HEK293 (cell line): Measurements from ENCODE around the gene ARHGEF7.

Experiments
- GFI1B ChIP-seq: fragments of 450-650 bp; formaldehyde crosslinking; IDR thresholded peaks from 2 replicates; pipeline ENCODE4 v1.5.1; 2016; ENCODE audit warnings: missing biosample characterization, missing genetic modification characterization
- GLI4 ChIP-seq: fragments of 450-650 bp; formaldehyde crosslinking; IDR thresholded peaks from 2 replicates; pipeline ENCODE4 v1.5.1; 2016; ENCODE audit warnings: missing biosample characterization, missing genetic modification characterization
- GLIS1 ChIP-seq: fragments of 450-650 bp; formaldehyde crosslinking; IDR thresholded peaks from 2 replicates; pipeline ENCODE4 v1.5.1; 2016; ENCODE audit warnings: missing biosample characterization, missing genetic modification characterization
- HIC1 ChIP-seq: fragments of 450-650 bp; formaldehyde crosslinking; IDR thresholded peaks from 2 replicates; pipeline ENCODE4 v1.5.1; 2016; ENCODE audit warnings: missing biosample characterization, missing genetic modification characterization
- HOXD13 ChIP-seq: sonication (generic); formaldehyde crosslinking; IDR thresholded peaks from 2 replicates; pipeline ENCODE4 v1.8.0; 2022; ENCODE audit warnings: missing genetic modification reagents, borderline replicate concordance
- MZF1 ChIP-seq: fragments of 450-650 bp; formaldehyde crosslinking; IDR thresholded peaks from 2 replicates; pipeline ENCODE4 v1.5.1; 2017; ENCODE audit warnings: missing biosample characterization, missing genetic modification characterization, borderline replicate concordance
- PATZ1 ChIP-seq: fragments of 450-650 bp; formaldehyde crosslinking; IDR thresholded peaks from 2 replicates; pipeline ENCODE4 v1.5.1; 2016; ENCODE audit warnings: missing biosample characterization, missing genetic modification characterization
- RBAK ChIP-seq: fragments of 450-650 bp; formaldehyde crosslinking; IDR thresholded peaks from 2 replicates; pipeline ENCODE4 v1.5.1; 2016; ENCODE audit warnings: missing biosample characterization, missing genetic modification characterization
- SCRT2 ChIP-seq: fragments of 450-650 bp; formaldehyde crosslinking; IDR thresholded peaks from 2 replicates; pipeline ENCODE4 v1.5.1; 2016; ENCODE audit warnings: missing biosample characterization, missing genetic modification characterization
- SP2 ChIP-seq: fragments of 450-650 bp; formaldehyde crosslinking; IDR thresholded peaks from 2 replicates; pipeline ENCODE4 v1.5.1; 2016; ENCODE audit warnings: missing biosample characterization, missing genetic modification characterization
- ZBTB44 ChIP-seq: fragments of 450-650 bp; IDR thresholded peaks from 2 replicates; pipeline ENCODE4 v1.5.1; 2018; ENCODE audit warnings: missing biosample characterization, mild to moderate bottlenecking, missing genetic modification characterization
- ZEB2 ChIP-seq: fragments of 450-650 bp; formaldehyde crosslinking; IDR thresholded peaks from 2 replicates; pipeline ENCODE4 v1.5.1; 2016; ENCODE audit warnings: missing biosample characterization, missing genetic modification characterization
- ZFP69B ChIP-seq: fragments of 450-650 bp; formaldehyde crosslinking; IDR thresholded peaks from 2 replicates; pipeline ENCODE4 v1.5.1; 2016; ENCODE audit warnings: missing biosample characterization, missing genetic modification characterization
- ZNF146 ChIP-seq: fragments of 450-650 bp; formaldehyde crosslinking; IDR thresholded peaks from 2 replicates; pipeline ENCODE4 v1.5.1; 2016; ENCODE audit warnings: missing biosample characterization, missing genetic modification characterization
- ZNF19 ChIP-seq: fragments of 450-650 bp; formaldehyde crosslinking; IDR thresholded peaks from 2 replicates; pipeline ENCODE4; 2016; ENCODE audit warnings: missing biosample characterization, missing genetic modification characterization, low read depth
- ZNF202 ChIP-seq: fragments of 450-650 bp; formaldehyde crosslinking; IDR thresholded peaks from 2 replicates; pipeline ENCODE4 v1.5.1; 2016; ENCODE audit warnings: missing biosample characterization, missing genetic modification characterization, borderline replicate concordance
- ZNF221 ChIP-seq: fragments of 450-650 bp; formaldehyde crosslinking; IDR thresholded peaks from 2 replicates; pipeline ENCODE4 v1.5.1; 2017; ENCODE audit warnings: missing biosample characterization, missing genetic modification characterization, borderline replicate concordance
- ZNF324 ChIP-seq: fragments of 450-650 bp; formaldehyde crosslinking; IDR thresholded peaks from 2 replicates; pipeline ENCODE4 v1.5.1; 2016; ENCODE audit warnings: missing biosample characterization, missing genetic modification characterization
- ZNF366 ChIP-seq: fragments of 450-650 bp; formaldehyde crosslinking; conservative IDR thresholded peaks from 2 replicates; pipeline ENCODE4 v1.5.1; 2016; ENCODE audit warnings: missing biosample characterization, missing genetic modification characterization
- ZNF416 ChIP-seq: fragments of 450-650 bp; formaldehyde crosslinking; IDR thresholded peaks from 2 replicates; pipeline ENCODE4 v1.5.1; 2016; ENCODE audit warnings: missing biosample characterization, missing genetic modification characterization
- ZNF449 ChIP-seq: fragments of 450-650 bp; formaldehyde crosslinking; IDR thresholded peaks from 2 replicates; pipeline ENCODE4 v1.5.1; 2017; ENCODE audit warnings: missing biosample characterization, mild to moderate bottlenecking, missing genetic modification characterization, moderate library complexity
- ZNF645 ChIP-seq: fragments of 450-650 bp; formaldehyde crosslinking; IDR thresholded peaks from 2 replicates; pipeline ENCODE4; 2016; ENCODE audit warnings: missing biosample characterization, missing genetic modification characterization
- ZNF654 ChIP-seq: fragments of 450-650 bp; formaldehyde crosslinking; IDR thresholded peaks from 2 replicates; pipeline ENCODE4 v1.5.1; 2016; ENCODE audit warnings: low read depth, missing biosample characterization, missing genetic modification characterization
- ZNF660 ChIP-seq: fragments of 450-650 bp; IDR thresholded peaks from 2 replicates; pipeline ENCODE4 v1.5.1; 2018; ENCODE audit warnings: missing biosample characterization, mild to moderate bottlenecking, missing genetic modification characterization
- ZNF664 ChIP-seq: fragments of 450-650 bp; formaldehyde crosslinking; IDR thresholded peaks from 2 replicates; pipeline ENCODE4 v1.5.1; 2016; ENCODE audit warnings: missing biosample characterization, missing genetic modification characterization
- ZNF670 ChIP-seq: fragments of 450-650 bp; formaldehyde crosslinking; IDR thresholded peaks from 2 replicates; pipeline ENCODE4 v1.5.1; 2016; ENCODE audit warnings: missing biosample characterization, missing genetic modification characterization, low read depth
- ZNF692 ChIP-seq: fragments of 450-650 bp; formaldehyde crosslinking; IDR thresholded peaks from 2 replicates; pipeline ENCODE4 v1.5.1; 2016; ENCODE audit warnings: missing biosample characterization, missing genetic modification characterization
- ZNF707 ChIP-seq: fragments of 450-650 bp; formaldehyde crosslinking; IDR thresholded peaks from 2 replicates; pipeline ENCODE4 v1.5.1; 2016; ENCODE audit warnings: missing biosample characterization, missing genetic modification characterization
- ZNF768 ChIP-seq: fragments of 450-650 bp; formaldehyde crosslinking; IDR thresholded peaks from 2 replicates; pipeline ENCODE4 v1.5.1; 2018; ENCODE audit warnings: missing biosample characterization, mild to moderate bottlenecking, missing genetic modification characterization
- ZNF791 ChIP-seq: fragments of 450-650 bp; formaldehyde crosslinking; IDR thresholded peaks from 2 replicates; pipeline ENCODE4 v1.5.1; 2016; ENCODE audit warnings: missing biosample characterization, missing genetic modification characterization

Gene ARHGEF7

GRCh38 chr13:111153279-111153976 is 38.3 kb downstream of the ARHGEF7 start (continued):
- peak; percentile 97 for TF ChIP-seq PATZ1
- no peak for TF ChIP-seq ZNF449 (tag by site-specific recombination)
- no peak for TF ChIP-seq ZBTB44
- TF ChIP-seq ZNF670 = no peak
- TF ChIP-seq ZNF146 (tag by site-specific recombination) = 0 out of 2 replicates have a peak, but pooled peaks have one; percentile 46
- TF ChIP-seq ZNF645 (tag by site-specific recombination) = no peak
- TF ChIP-seq ZNF19 = no peak
- TF ChIP-seq HIC1 (tag by site-specific recombination) = peak; percentile 60
- peak; percentile 79 for TF ChIP-seq SP2
- peak; percentile 83 for TF ChIP-seq ZEB2 (tag by site-specific recombination)
- TF ChIP-seq ZNF791 (tag by site-specific recombination) = no peak
- no peak for TF ChIP-seq ZNF654 (tag by site-specific recombination)
- TF ChIP-seq ZFP69B = peak; percentile 38; the same call in 1 of the 2 replicates
- no peak for TF ChIP-seq MZF1
- TF ChIP-seq SCRT2 (tag by site-specific recombination) = no peak
- no peak for TF ChIP-seq RBAK (tag by site-specific recombination)
- TF ChIP-seq ZNF664 (tag by site-specific recombination) = no peak
- no peak for TF ChIP-seq GFI1B (tag by site-specific recombination)
- no peak for TF ChIP-seq ZNF366
- TF ChIP-seq GLIS1 (tag by site-specific recombination) = no peak
- TF ChIP-seq ZNF707 (tag by site-specific recombination) = no peak
- peak; percentile 86 for TF ChIP-seq ZNF660
- no peak; the same call in 1 of the 2 replicates for TF ChIP-seq HOXD13 (CRISPR knock-in tag)
- TF ChIP-seq GLI4 (tag by site-specific recombination) = peak; percentile 92
- no peak for TF ChIP-seq ZNF416 (tag by site-specific recombination)
- no peak for TF ChIP-seq ZNF768 (tag by site-specific recombination)
- peak; percentile 46; the same call in 1 of the 2 replicates for TF ChIP-seq ZNF692 (tag by site-specific recombination)
- TF ChIP-seq ZNF202 (tag by site-specific recombination) = no peak
- no peak for TF ChIP-seq ZNF221 (tag by site-specific recombination)
- TF ChIP-seq ZNF324 (tag by site-specific recombination) = peak; percentile 97
